Tibial nerve (tissue), 3 donors: ENCODE results near the gene SPAAR.

Source experiments
- CTCF ChIP-seq, 5 experiments: fragments of 200-600 bp in 3 of 5; fragments of 450-650 bp in 2 of 5; sonication (generic) in 3 of 5; IDR thresholded peaks; one replicate each; pipeline ENCODE4 v1.5.1; 2016 to 2019; ENCODE audit warnings: antibody characterized with exemption in 5 of 5, mild to moderate bottlenecking in 3 of 5, moderate library complexity in 2 of 5
- POLR2A ChIP-seq, 2 donors: fragments of 450-650 bp; IDR thresholded peaks; one replicate each; pipeline ENCODE4 v1.6.1; 2017; ENCODE audit warnings: antibody characterized with exemption in 2 of 2, mild to moderate bottlenecking in 2 of 2, moderate library complexity in 2 of 2

GRCh38 chr9:35906923-35907699 lies 2.2 kb upstream of the SPAAR start:
- TF ChIP-seq CTCF (IDR thresholded peaks at IDR 0.05) = peak in 1 of 5 experiments; percentile 20
- peak in 1 of 2 donors; percentile 52 for TF ChIP-seq POLR2A (IDR thresholded peaks at IDR 0.05)
